ENCODE measurements around the gene RAET1E.
A peak's percentile ranks its signal among the peaks of the same experiment; 100 is the strongest.
"Not testable (repeated sequence)": the region's sequence is repeated elsewhere in the genome, so short reads cannot be mapped to it uniquely, and the experiment has no call there.

The RAET1E gene

DNA sequence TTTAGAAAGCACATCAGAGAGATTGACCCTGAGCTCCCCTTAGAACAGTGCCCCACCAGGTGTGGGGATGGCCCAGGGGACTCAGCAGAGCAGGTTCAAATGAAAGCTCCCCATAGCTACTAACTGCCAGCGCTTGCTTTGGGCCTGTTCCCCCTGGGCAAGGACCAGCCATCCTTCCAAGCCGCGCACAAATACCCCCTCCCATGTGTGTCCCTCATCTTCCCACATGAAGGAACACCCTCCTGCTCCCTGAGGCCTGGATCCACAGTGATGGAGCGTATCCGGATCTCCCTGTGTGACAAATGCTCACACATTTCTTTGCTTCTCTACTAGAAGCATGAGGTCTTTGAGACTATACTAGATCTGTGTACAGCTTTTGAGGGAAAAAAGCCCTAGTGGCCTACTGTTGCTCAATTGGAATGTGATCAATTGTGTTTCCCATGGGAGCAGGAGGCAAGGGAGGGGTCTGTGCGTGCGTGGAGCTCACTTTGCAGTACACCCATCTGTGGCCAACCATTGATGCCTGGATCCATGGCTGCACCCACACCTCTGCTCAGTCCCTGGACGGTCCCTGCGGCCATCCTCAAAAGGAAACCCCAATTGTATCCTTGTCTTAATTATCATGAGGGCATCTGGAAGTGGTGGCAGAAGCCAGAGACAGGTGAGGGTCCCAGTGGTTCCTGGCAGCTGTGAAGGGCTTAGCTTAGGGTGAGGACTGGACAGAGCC, 26.5 kb upstream of the RAET1E start:
- in situ Hi-C loops (cut with HindIII; ENCODE audit: low pct_unique_long_range_greater_than_20kb, low sequenced_read_pairs): no loop called here
- no peak for TF ChIP-seq JUND (IDR thresholded peaks at IDR 0.05; ENCODE audit: low read depth)
- DNase-seq (ENCODE audit: low read depth in 1 of 2, low spot score in 1 of 2): no peak

DNA sequence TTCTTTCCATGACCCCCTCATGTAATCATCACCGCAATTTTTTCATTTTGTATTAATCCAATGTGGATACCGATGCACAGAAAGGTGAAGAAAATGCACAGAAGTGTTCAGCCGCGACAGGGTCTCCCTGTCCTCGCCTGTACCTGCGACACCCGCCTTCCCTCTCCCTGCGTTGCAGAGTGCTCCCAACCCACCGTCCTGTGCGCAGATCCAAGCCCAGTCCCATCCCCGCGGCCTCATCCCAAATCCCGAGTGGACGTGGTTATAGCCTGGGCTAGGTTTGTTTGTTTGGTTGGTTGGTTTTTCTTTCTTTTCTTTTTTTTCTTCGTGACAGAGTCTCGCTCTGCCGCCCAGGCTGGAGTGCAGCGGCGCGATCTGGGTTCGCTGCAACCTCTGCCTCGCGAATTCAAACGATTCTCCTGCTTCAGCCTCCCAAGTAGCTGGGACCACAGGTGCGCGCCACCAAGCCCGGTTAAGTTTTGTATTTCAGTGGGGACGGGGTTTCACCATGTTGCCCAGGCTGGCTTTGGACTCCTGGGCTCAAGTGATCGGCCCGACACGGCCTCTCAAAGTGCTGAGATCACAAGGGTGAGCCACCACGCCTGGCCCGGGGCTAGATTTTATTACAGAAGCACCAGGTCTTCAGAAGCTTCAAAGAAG, 25.5 kb upstream of the RAET1E start:
- in situ Hi-C loops (cut with HindIII; ENCODE audit: low pct_unique_long_range_greater_than_20kb, low sequenced_read_pairs): no loop called here
- TF ChIP-seq JUND (IDR thresholded peaks at IDR 0.05; ENCODE audit: low read depth): no peak
- DNase-seq (ENCODE audit: low read depth in 1 of 2, low spot score in 1 of 2): no peak

DNA sequence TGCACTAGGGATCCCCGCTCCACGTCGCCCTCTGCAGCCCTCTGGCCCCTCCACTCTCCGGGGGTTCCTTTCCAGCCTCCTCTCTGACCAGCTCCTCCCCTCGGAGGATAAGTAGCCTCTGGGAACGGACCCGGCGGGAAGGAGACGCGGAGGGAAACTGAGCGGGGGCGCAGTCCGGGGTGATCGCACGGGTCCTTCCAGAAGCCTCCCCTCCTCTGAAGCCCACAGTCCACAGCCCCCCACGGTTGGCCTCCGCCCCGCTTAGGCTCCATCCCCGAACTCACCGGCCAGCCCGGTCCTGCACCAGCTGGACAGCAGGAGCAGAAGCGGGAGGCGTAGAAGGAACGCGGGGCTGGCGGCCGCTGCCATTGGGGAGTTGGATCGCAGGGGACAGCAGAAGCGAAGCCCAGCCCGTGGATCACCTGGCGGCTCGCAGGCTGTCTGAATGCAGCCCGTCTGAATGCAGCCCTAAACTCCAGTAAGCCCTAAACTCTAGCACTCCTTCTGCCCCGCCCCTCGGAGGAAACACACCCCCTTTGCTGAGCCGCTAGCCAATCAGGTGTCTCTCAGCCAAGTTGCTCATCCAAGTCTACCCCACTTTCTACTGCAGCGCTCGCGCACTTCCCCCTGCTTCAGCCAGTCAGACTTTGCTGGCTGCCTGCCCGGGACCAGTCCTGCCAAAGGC, 24.9 kb upstream of the RAET1E start, which contains the start of gene RAET1G:
RAET1G (minus strand) TSS at position 480 of the 685 bp plus-strand sequence; CDS start at position 369, 111 bp downstream.
- DNase-seq (ENCODE audit: low read depth in 1 of 2, low spot score in 1 of 2): peak; percentile 83 to 90
- no peak for TF ChIP-seq JUND (IDR thresholded peaks at IDR 0.05; ENCODE audit: low read depth)
- in situ Hi-C loops (cut with HindIII; ENCODE audit: low pct_unique_long_range_greater_than_20kb, low sequenced_read_pairs): no loop called here

DNA sequence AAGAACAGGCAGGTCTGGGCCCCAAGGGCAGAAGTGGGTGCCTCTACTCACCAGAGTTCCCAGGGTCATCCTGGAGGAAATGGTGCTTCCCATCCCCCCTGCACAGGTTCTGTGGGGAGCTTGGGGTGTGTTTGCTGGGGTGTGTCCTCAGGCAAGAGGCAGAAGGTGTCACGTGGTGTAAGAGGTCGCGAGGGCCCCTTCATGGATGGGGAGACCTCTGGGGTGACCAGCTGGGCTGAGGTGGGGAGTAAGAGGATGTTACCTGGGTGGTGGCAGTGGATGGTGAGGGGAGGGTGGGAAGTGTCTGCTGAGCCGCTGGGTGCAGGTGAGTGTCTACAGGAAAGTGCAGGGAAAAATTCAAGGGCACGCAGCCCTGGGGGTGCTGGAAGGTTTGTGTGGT, 24.2 kb upstream of the RAET1E start:
- in situ Hi-C loops (cut with HindIII; ENCODE audit: low pct_unique_long_range_greater_than_20kb, low sequenced_read_pairs): not testable (repeated sequence)

DNA sequence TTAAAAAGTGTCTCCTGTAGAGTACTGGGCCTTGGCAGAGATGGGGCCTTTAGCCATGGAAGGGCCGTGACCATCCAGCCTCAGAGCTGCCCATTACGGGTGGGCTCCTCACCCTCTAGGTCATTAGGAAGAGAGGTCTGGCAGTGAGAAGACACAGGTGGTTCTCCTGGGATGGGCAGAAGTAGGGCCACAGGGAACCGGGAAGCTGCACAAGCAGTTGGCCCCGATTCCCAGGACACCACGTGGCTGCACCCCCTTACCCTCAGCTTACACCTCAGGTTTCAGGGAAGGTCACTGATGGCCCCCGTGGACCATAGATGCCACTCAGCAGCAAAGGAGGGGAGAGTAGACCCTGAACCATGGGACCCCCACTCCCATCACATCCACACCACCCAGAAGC, 23.4 kb upstream of the RAET1E start:
- no peak for DNase-seq (ENCODE audit: low read depth in 1 of 2, low spot score in 1 of 2)
- no peak for TF ChIP-seq JUND (IDR thresholded peaks at IDR 0.05; ENCODE audit: low read depth)
- in situ Hi-C loops (cut with HindIII; ENCODE audit: low pct_unique_long_range_greater_than_20kb, low sequenced_read_pairs): no loop called here

More for the DNA sequence above, 24.2 kb upstream of the RAET1E start:
- not testable (repeated sequence) for DNase-seq (ENCODE audit: low read depth in 1 of 2, low spot score in 1 of 2)

DNA sequence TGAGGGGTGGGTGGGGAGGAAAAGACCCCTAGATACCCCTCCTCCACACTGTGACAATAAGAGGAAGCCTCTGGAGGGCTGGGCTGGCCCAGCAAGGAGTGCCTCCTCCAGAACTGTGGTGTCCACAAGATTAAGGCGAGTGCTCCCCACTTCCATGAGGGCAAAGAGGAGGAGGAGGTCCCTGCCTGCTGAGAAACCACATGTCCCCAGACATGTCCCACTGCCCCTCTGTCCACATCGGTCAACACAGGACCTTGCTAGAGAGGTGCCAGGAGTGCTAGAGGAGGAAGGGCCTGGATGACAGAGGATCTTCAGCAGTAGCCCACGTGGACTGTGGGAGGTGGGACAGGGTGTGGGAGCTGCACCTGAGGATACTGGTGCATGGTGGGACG, 21.9 kb upstream of the RAET1E start:
- TF ChIP-seq JUND (IDR thresholded peaks at IDR 0.05; ENCODE audit: low read depth): no peak
- no peak for DNase-seq (ENCODE audit: low read depth in 1 of 2, low spot score in 1 of 2)
- in situ Hi-C loops (cut with HindIII; ENCODE audit: low pct_unique_long_range_greater_than_20kb, low sequenced_read_pairs): no loop called here

DNA sequence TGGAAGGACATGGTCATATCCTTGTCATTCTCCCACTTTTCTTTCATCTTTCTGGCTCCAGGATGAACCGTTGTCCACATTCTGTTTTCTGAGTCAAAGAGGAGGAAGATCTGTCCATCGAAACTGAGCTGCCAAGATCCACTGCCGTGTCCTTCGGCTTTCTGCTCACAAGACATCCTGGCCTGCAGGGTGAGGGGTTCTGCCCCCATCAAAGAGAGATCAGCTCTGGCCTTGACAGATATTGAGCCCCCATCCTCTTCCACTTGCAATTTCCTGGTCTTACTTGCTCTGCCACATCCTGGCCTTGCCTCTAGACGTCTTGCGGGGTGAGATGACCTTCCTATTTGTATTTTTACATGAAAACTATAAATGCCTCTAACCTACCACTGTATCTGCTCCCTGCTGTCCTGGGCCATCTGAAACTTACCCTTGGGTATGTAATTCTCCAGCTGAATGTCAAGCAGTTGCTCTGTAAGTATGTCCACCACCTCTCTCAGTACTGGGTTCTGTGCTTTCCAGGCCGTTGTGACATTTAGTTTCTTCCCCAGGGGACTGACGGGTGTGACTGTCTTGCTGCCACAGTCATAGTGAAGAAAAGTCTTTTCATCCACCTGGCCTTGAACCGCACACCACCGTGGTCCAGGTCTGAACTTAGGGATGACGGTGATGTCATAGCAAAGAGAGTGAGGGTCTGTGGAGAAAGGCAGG, 21.4 kb upstream of the RAET1E start:
- in situ Hi-C loops (cut with HindIII; ENCODE audit: low pct_unique_long_range_greater_than_20kb, low sequenced_read_pairs); DNase-seq (ENCODE audit: low read depth in 1 of 2, low spot score in 1 of 2): not testable (repeated sequence)

DNA sequence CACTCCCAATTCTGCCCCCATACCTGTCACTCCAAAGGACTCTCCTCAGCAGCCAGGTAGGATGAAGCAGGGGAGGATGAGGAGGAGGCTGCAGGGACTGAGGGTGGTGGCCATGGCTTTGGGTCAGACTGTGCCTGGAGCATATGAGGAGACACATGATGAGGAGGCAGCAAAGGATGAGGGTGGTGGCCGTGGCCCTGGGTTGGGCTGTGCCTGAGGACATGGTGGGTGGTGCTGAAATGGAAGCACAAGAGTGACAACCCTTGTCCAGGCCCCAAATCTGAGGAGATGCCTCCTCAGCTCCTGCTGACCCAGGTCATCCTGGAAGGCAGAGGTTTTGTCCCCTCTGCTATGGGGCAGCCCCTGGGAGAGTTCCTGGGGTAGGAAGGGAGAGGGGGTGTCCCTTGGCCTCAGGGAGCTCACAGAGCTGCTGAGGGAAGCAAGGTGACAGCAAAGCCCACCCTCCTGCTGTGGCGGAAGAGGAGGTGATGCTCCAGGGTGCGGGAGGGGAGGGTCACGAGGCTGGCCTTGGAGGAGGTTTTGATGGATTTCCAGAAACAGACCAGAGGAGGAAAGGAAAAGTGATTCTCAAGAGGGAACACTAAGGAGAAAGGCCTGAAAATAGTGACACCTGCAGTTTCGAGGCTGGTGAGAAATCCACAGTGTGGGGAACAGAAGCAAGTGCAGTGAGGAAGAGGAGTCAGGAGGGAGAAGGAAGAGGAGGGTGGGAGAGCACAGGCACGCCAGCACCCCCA, 20.4 kb upstream of the RAET1E start:
- no peak for DNase-seq (ENCODE audit: low read depth in 1 of 2, low spot score in 1 of 2)
- TF ChIP-seq JUND (IDR thresholded peaks at IDR 0.05; ENCODE audit: low read depth): no peak
- in situ Hi-C loops (cut with HindIII; ENCODE audit: low pct_unique_long_range_greater_than_20kb, low sequenced_read_pairs): no loop called here

DNA sequence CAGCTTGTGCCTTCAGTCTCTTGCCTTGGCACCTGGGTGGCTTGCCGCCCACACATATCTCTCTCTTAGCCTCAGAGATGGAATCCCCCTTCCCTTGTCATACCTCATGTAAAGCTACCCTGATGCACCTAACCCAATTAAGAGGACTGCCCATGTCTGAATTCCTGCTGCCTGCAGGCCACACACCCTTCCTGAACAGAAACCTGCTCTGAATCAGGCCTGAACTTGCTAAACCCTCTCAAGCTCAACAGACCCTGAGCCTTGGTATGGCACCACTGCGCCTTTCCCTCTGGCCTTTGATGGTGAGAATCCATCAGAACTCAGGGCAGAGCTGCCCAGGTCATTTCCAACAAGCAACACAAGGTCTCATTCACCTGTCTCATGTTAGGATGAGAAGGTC, 19.8 kb upstream of the RAET1E start:
- DNase-seq (ENCODE audit: low read depth in 1 of 2, low spot score in 1 of 2): no peak
- no peak for TF ChIP-seq JUND (IDR thresholded peaks at IDR 0.05; ENCODE audit: low read depth)
- in situ Hi-C loops (cut with HindIII; ENCODE audit: low pct_unique_long_range_greater_than_20kb, low sequenced_read_pairs): no loop called here

DNA sequence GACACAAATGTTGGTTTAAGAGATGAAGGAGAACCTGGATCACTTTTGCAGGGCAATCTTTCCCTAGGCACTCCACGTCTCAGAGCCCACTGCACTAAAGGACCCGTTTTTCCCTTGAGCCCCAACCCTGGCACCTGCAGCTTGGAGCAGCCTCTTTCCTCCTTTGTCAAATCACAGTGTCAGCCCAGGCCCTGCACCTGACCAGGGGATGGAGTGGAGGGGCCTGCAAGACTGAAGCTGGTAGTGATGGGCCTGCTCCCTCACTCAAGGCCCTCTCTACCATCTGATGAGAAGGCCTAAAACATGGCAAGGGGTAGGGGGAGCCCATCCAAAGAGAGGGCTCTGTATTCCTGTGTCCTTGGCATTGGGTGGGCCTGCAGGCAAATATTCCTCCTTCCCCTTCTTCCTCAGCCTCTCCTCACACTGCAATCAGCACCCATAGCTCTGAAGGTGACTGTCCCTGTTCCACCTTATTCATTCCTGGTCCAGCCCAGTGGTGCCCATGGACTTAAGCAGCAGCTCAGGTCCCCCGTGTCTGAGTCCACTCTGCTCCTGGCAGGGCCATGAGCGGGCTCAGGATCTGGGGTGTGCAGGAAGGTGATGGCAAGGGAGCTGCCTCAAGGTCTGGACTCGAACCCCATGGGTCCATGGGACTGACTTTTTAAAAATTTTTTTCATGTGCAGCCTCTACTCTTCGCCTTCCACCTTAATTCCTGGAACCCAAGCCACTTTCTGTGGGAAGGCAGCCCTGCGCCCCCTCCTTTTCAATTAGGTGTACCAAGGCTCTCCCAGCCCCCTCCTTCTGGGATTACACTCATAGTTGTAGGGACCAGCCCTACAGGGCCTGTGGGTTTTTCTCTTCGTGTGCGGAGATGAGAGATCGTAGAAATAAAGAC, 18.3 kb upstream of the RAET1E start:
- TF ChIP-seq JUND (IDR thresholded peaks at IDR 0.05; ENCODE audit: low read depth): no peak
- in situ Hi-C loops (cut with HindIII; ENCODE audit: low pct_unique_long_range_greater_than_20kb, low sequenced_read_pairs): no loop called here
- no peak for DNase-seq (ENCODE audit: low read depth in 1 of 2, low spot score in 1 of 2)

DNA sequence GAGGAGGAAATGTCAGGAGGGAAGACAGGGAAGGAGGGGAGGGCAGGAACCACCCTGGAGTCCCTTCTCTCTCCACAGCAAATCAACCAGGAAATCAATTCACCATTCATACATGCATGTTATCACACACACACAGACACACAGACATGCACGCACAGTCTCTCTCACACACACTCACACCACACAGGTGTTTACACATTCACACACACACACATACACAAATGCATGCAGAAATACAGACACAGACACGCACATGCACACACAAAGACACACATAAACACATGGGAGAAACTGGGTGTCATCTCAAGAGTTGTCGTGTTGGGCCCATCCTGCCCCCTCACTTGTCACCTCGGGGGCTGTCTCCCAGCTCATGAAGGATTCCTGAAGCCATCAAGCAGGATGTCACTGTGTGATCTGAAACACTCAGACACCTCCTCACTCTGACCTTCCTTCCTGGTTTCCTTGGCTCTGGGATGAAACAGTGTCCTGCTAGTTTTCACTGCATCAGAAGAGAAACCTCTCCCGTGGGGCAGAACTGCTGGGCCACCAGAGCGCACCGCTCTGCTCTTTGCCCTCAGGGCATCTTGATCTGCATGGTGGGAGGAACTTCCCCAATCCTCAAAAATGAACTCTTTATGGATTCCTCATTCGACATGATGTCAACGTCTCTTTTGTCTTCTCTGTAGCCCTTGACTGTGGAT, 15.8 kb upstream of the RAET1E start:
- in situ Hi-C loops (cut with HindIII; ENCODE audit: low pct_unique_long_range_greater_than_20kb, low sequenced_read_pairs): no loop called here
- no peak for DNase-seq (ENCODE audit: low read depth in 1 of 2, low spot score in 1 of 2)
- TF ChIP-seq JUND (IDR thresholded peaks at IDR 0.05; ENCODE audit: low read depth): no peak

All from T47D (cell line).